Fibroblast of gingiva (primary cell): ENCODE results near the gene ZBTB45.
"Not testable (repeated sequence)": the region's sequence is repeated elsewhere in the genome, so short reads cannot be mapped to it uniquely, and the experiment has no call there.

Experiments
- DNase-seq: peaks from one replicate; pipeline ENCODE4 v3.0.0-alpha.2; 2011; ENCODE audit warnings: low read depth

The ZBTB45 gene

GRCh38 chr19:58474997-58475713, 44.5 kb downstream of the ZBTB45 start:
- no peak for DNase-seq

GRCh38 chr19:58474291-58474996, 45.2 kb downstream of the ZBTB45 start:
- DNase-seq = peak; percentile 31

- DNase-seq = no peak
Measured at GRCh38 chr19:58473775-58474174, 45.8 kb downstream of the ZBTB45 start.

GRCh38 chr19:58471736-58472135, 47.9 kb downstream of the ZBTB45 start:
- DNase-seq = no peak

GRCh38 chr19:58470837-58471543, 48.6 kb downstream of the ZBTB45 start:
- not testable (repeated sequence) for DNase-seq

- no peak for DNase-seq
Measured at GRCh38 chr19:58469241-58470013, 50.2 kb downstream of the ZBTB45 start.

GRCh38 chr19:58468216-58468839, 51.3 kb downstream of the ZBTB45 start:
- DNase-seq = no peak

GRCh38 chr19:58466760-58467589, 52.6 kb downstream of the ZBTB45 start, which contains the start of gene ZNF324:
TSS of gene ZNF324 (plus strand) at chr19:58467080. CDS start at chr19:58469186, 2,106 bp downstream.
- peak; percentile 93 for DNase-seq

GRCh38 chr19:58466089-58466759, 53.4 kb downstream of the ZBTB45 start:
- DNase-seq = no peak
